HL-60/S4 treated with retinoic acid at 250 ng/mL for 4 days and 3 days (cell line): Measurements from ENCODE around the gene RHOC.

ENCODE experiments used
- in situ Hi-C: fragments of 300-500 bp; cut with MboI; formaldehyde crosslinking; loops from 2 replicates; pipeline ENCODE4 v1.7.0; 2022; ENCODE audit warnings: low sequenced_read_pairs

The RHOC gene

GRCh38 chr1:112719706-112720105 is 12.8 kb upstream of the RHOC start:
- in situ Hi-C loops = loop anchor here (25.0 kb wide), 2 partner anchors 318 to 332 kb away; partner anchors contain the start of gene CTTNBP2NL

- in situ Hi-C loops = loop anchor here (25.0 kb wide), 2 partner anchors 318 to 332 kb away; partner anchors contain the start of gene CTTNBP2NL
Observed at GRCh38 chr1:112718691-112719418, 11.9 kb upstream of the RHOC start.

- in situ Hi-C loops = loop anchor here (25.0 kb wide), 2 partner anchors 320 to 330 kb away; partner anchors contain the start of gene CTTNBP2NL
Observed at GRCh38 chr1:112717263-112717873, 10.4 kb upstream of the RHOC start.

GRCh38 chr1:112716133-112716720 is 9.3 kb upstream of the RHOC start:
- in situ Hi-C loops = loop anchor here (25.0 kb wide), 2 partner anchors 321 to 329 kb away; partner anchors contain the start of gene CTTNBP2NL

- in situ Hi-C loops = loop anchor here (25.0 kb wide), 2 partner anchors 322 to 328 kb away; partner anchors contain the start of gene CTTNBP2NL
Observed at GRCh38 chr1:112715264-112716053, 8.5 kb upstream of the RHOC start, which contains the start of gene PPM1J. TSS of gene PPM1J (minus strand) at chr1:112715332. CDS start at chr1:112715301, 31 bp downstream.

- in situ Hi-C loops = loop anchor here (25.0 kb wide), 2 partner anchors 323 to 327 kb away; partner anchors contain the start of gene CTTNBP2NL
Observed at GRCh38 chr1:112714313-112715263, 7.7 kb upstream of the RHOC start.

GRCh38 chr1:112713466-112714312 is 6.8 kb upstream of the RHOC start:
- in situ Hi-C loops = loop anchor here (25.0 kb wide), 2 partner anchors 324 to 326 kb away; partner anchors contain the start of gene CTTNBP2NL

GRCh38 chr1:112712701-112713128 is 5.8 kb upstream of the RHOC start:
- in situ Hi-C loops = loop anchor here (25.0 kb wide), 2 partner anchors 325 kb away; partner anchors contain the start of gene CTTNBP2NL

- in situ Hi-C loops = loop anchor here (25.0 kb wide), 2 partner anchors 325 kb away; partner anchors contain the start of gene CTTNBP2NL
Observed at GRCh38 chr1:112712191-112712590, 5.3 kb upstream of the RHOC start.

GRCh38 chr1:112711670-112712069 is 4.7 kb upstream of the RHOC start:
- in situ Hi-C loops = loop anchor here (25.0 kb wide), 2 partner anchors 324 to 326 kb away; partner anchors contain the start of gene CTTNBP2NL

GRCh38 chr1:112711041-112711440 is 4.1 kb upstream of the RHOC start:
- in situ Hi-C loops = loop anchor here (25.0 kb wide), 2 partner anchors 324 to 326 kb away; partner anchors contain the start of gene CTTNBP2NL

GRCh38 chr1:112710586-112710985 is 3.7 kb upstream of the RHOC start:
- in situ Hi-C loops = loop anchor here (25.0 kb wide), 2 partner anchors 323 to 327 kb away; partner anchors contain the start of gene CTTNBP2NL

- in situ Hi-C loops = loop anchor here (25.0 kb wide), 2 partner anchors 323 to 327 kb away; partner anchors contain the start of gene CTTNBP2NL
Observed at GRCh38 chr1:112710159-112710558, 3.2 kb upstream of the RHOC start.

- in situ Hi-C loops = loop anchor here (25.0 kb wide), 2 partner anchors 321 to 329 kb away; partner anchors contain the start of gene CTTNBP2NL
Observed at GRCh38 chr1:112708489-112708888, 1.6 kb upstream of the RHOC start.

GRCh38 chr1:112708002-112708448 is 1.1 kb upstream of the RHOC start:
- in situ Hi-C loops = loop anchor here (25.0 kb wide), 2 partner anchors 321 to 329 kb away; partner anchors contain the start of gene CTTNBP2NL

- in situ Hi-C loops = loop anchor here (25.0 kb wide), 2 partner anchors 320 to 330 kb away; partner anchors contain the start of gene CTTNBP2NL
Observed at GRCh38 chr1:112707221-112708001, 484 bp upstream of the RHOC start.
